GM21737 (cell line): ENCODE data around the gene C11orf86.

Experiments used
- ATAC-seq: cut with Tn5 transposase; IDR thresholded peaks from one replicate; pipeline ENCODE4 v1.9.1; 2021; ENCODE audit warnings: mild to moderate bottlenecking, moderate library complexity; ENCODE audit not compliant: unreplicated experiment

C11orf86 gene

GRCh38 chr11:66966351-66966750, 8.8 kb upstream of the C11orf86 start:
- ATAC-seq = no peak

GRCh38 chr11:66967670-66968425, 7.3 kb upstream of the C11orf86 start:
- ATAC-seq = no peak

- no peak for ATAC-seq
These were observed 5.4 kb upstream of the C11orf86 start for GRCh38 chr11:66969584-66970225.

- ATAC-seq = no peak
These were observed 4.7 kb upstream of the C11orf86 start for GRCh38 chr11:66970371-66970806.

GRCh38 chr11:66970807-66971442, 4.2 kb upstream of the C11orf86 start:
- ATAC-seq = no peak

GRCh38 chr11:66971488-66971887, 3.6 kb upstream of the C11orf86 start:
- ATAC-seq = no peak

- no peak for ATAC-seq
These were observed 1.0 kb upstream of the C11orf86 start for GRCh38 chr11:66973956-66974580.

GRCh38 chr11:66975405-66976027, 412 bp downstream of the C11orf86 start:
- no peak for ATAC-seq

GRCh38 chr11:66976028-66976467, 944 bp downstream of the C11orf86 start:
- no peak for ATAC-seq

GRCh38 chr11:66976925-66977324, 1.8 kb downstream of the C11orf86 start:
- no peak for ATAC-seq

GRCh38 chr11:66978229-66978628, 3.1 kb downstream of the C11orf86 start:
- ATAC-seq = no peak

- no peak for ATAC-seq
These were observed 3.6 kb downstream of the C11orf86 start for GRCh38 chr11:66978717-66979116.

GRCh38 chr11:66979336-66979980, 4.4 kb downstream of the C11orf86 start:
- ATAC-seq = no peak

- no peak for ATAC-seq
These were observed 7.0 kb downstream of the C11orf86 start for GRCh38 chr11:66981976-66982578.

- ATAC-seq = no peak
These were observed 8.3 kb downstream of the C11orf86 start for GRCh38 chr11:66983275-66983924.

GRCh38 chr11:66985508-66986177, 10.5 kb downstream of the C11orf86 start:
- ATAC-seq = no peak

GRCh38 chr11:66986178-66986545, 11.1 kb downstream of the C11orf86 start:
- no peak for ATAC-seq

GRCh38 chr11:66987158-66987620, 12.1 kb downstream of the C11orf86 start:
- no peak for ATAC-seq
